Astrocyte of the spinal cord (primary cell): ENCODE measurements around the gene ABCC2.
A peak's percentile ranks its signal among the peaks of the same experiment; 100 is the strongest.

Experiments
- DNase-seq: peaks from one replicate; pipeline ENCODE4 v3.0.0; 2011; ENCODE audit warnings: low read depth, low spot score
- H3K4me3 ChIP-seq: 2 replicates; pipeline ENCODE4 v1.5.1; 2011; ENCODE audit warnings: low read depth, mild to moderate bottlenecking, low read length, moderate library complexity
- CTCF ChIP-seq: IDR thresholded peaks from 2 replicates; pipeline ENCODE4 v1.5.1; 2012; ENCODE audit warnings: low read depth, mild to moderate bottlenecking, low read length, inconsistent platforms
- in situ Hi-C: cut with HindIII; loops from 2 replicates; pipeline ENCODE4 v1.10.0; 2017; ENCODE audit warnings: low sequenced_read_pairs

ABCC2 gene

GRCh38 chr10:99814143-99814542 lies 31.7 kb downstream of the ABCC2 start:
- in situ Hi-C loops, result no loop called here
- DNase-seq, result no peak
- TF ChIP-seq CTCF, result no peak
- no peak overlapping the region for H3K4me3 ChIP-seq

GRCh38 chr10:99815621-99816020 lies 33.2 kb downstream of the ABCC2 start:
- TF ChIP-seq CTCF, result no peak
- in situ Hi-C loops, result no loop called here
- no peak overlapping the region for H3K4me3 ChIP-seq
- DNase-seq, result no peak

GRCh38 chr10:99827936-99828335 lies 45.5 kb downstream of the ABCC2 start:
- TF ChIP-seq CTCF, result no peak
- in situ Hi-C loops, result no loop called here
- H3K4me3 ChIP-seq, result no peak overlapping the region
- DNase-seq, result peak; percentile 33

GRCh38 chr10:99828464-99828863 lies 46.0 kb downstream of the ABCC2 start:
- DNase-seq, result no peak

GRCh38 chr10:99832439-99832838 lies 50.0 kb downstream of the ABCC2 start:
- TF ChIP-seq CTCF, result no peak
- in situ Hi-C loops, result no loop called here
- H3K4me3 ChIP-seq, result no peak overlapping the region
- DNase-seq, result no peak

More at GRCh38 chr10:99828464-99828863, 46.0 kb downstream of the ABCC2 start:
- H3K4me3 ChIP-seq, result no peak overlapping the region
- TF ChIP-seq CTCF, result no peak
- in situ Hi-C loops, result no loop called here

GRCh38 chr10:99834410-99834809 lies 52.0 kb downstream of the ABCC2 start:
- peak; percentile 49 for DNase-seq
- in situ Hi-C loops, result no loop called here
- no peak overlapping the region for H3K4me3 ChIP-seq
- TF ChIP-seq CTCF, result no peak

GRCh38 chr10:99835947-99836346 lies 53.5 kb downstream of the ABCC2 start:
- no peak for TF ChIP-seq CTCF
- H3K4me3 ChIP-seq, result no peak overlapping the region
- DNase-seq, result no peak
- in situ Hi-C loops, result no loop called here
